Dendritic cell treated with granulocyte-macrophage colony-stimulating factor and Interleukin-4, amounts not matched to agents 40 ng/mL and 50 ng/mL, for 4 days (primary cell): Measurements from ENCODE around the gene ARMH4.

ENCODE experiments used
- H3K27ac Mint-ChIP-seq: one replicate; pipeline ENCODE4 v1.8.0; 2022; ENCODE audit warnings: mild to moderate bottlenecking, mixed read lengths
- H3K27me3 Mint-ChIP-seq: one replicate; pipeline ENCODE4 v1.8.0; 2022; ENCODE audit warnings: mild to moderate bottlenecking, mixed read lengths
- H3K36me3 Mint-ChIP-seq: one replicate; pipeline ENCODE4 v1.8.0; 2022; ENCODE audit warnings: low read depth, mixed read lengths
- H3K4me1 Mint-ChIP-seq: one replicate; pipeline ENCODE4 v1.8.0; 2022; ENCODE audit warnings: low read depth, mixed read lengths
- H3K4me3 Mint-ChIP-seq: one replicate; pipeline ENCODE4 v1.8.0; 2022; ENCODE audit warnings: mild to moderate bottlenecking, moderate library complexity, mixed read lengths
- H3K9me3 Mint-ChIP-seq: one replicate; pipeline ENCODE4 v1.8.0; 2022; ENCODE audit warnings: mixed read lengths
- intact Hi-C: fragments of 100-400 bp; cut with micrococcal nuclease; formaldehyde crosslinking; loops from one replicate; pipeline ENCODE4 v1.15.0; 2022

Gene ARMH4

DNA sequence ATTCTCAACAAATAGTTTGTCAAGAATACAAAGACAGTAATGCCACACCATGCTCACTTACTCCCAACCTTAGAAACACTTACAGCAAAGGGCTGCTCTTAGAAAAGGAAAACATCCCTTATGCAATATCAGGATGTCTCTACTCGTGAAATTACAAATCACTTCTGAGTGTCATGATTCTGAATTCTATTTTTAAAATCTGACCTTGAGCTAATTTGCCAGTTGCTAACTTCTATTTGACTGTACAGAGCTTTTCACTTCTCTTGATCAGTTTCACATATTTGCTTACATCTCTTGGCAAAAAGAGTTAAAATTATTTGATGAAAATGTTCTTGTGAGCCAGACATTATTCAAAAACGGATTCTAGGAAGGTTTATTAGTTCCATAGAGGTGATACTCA is 149.4 kb downstream of the ARMH4 start:
- intact Hi-C loops, result no loop called here
- Mint-ChIP-seq H3K9me3 (no peaks in the 10 kb centered on the region), H3K4me3 (no peak overlapping the region), H3K27me3 (no peaks in the 10 kb centered on the region), H3K4me1 (no peaks in the 10 kb centered on the region), H3K36me3 (no peaks in the 10 kb centered on the region), H3K27ac (no peak overlapping the region)

DNA sequence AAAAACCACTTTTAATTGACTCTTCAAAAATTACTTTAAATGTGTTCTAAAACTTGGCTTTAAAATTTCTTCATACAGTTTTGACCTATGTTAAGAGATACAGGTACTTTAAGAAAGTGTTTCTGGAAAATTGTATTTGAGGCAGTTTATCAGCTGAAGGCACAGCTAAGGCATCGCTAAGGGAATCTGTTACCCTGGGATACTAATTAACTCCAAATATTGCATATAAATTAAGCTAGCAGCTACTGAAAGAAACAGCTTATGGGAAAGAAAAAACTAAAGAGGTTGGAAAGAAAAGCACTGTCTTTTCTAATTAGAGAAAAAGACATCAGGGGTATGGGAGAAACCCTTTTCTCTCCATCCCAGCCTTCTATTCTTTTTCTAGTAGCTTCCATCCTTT is 152.0 kb downstream of the ARMH4 start:
- Mint-ChIP-seq H3K27ac (no peak overlapping the region), H3K27me3 (no peaks in the 10 kb centered on the region), H3K4me3 (no peak overlapping the region), H3K9me3 (no peaks in the 10 kb centered on the region), H3K4me1 (no peaks in the 10 kb centered on the region), H3K36me3 (no peaks in the 10 kb centered on the region)
- intact Hi-C loops, result no loop called here

DNA sequence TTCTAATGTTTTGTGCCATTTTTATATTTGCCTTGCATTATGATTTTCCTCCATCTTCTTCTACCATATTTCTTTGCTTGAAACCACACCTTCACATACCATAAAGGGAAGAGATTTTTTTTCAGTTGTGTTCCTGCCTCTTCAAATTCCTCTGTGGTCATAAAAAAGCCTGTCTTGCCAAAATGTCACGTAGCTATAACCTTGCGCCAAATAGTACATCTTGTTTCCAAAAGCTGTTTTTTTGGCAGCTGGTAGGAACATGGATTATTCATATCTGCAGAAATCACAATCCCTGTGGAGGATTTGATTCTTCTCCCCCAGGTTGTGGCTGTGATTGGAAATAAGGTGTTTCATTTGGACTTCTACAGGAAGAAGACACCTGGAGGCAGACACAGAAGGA is 152.5 kb downstream of the ARMH4 start:
- Mint-ChIP-seq H3K27ac (no peak overlapping the region), H3K27me3 (no peaks in the 10 kb centered on the region), H3K9me3 (no peaks in the 10 kb centered on the region), H3K4me1 (no peaks in the 10 kb centered on the region), H3K4me3 (no peak overlapping the region), H3K36me3 (no peaks in the 10 kb centered on the region)
- intact Hi-C loops, result no loop called here

DNA sequence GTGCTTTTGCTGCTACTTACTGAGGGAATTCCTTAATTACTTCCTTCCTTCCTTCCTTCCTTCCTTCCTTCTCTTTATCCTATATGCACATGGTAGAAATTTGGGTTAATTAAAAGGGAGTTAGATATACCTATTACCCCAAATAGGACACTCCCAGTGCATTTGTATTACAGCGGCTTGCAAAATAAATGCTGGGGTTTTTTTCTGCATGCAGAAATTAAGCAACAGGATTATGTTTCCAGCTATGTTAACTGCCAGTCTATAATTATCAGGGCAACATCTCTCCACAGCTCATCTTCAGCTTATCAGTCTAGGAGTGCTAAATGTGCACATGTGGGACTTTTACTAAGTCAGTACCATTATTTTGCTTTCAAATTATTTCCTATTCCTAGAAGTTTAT is 153.2 kb downstream of the ARMH4 start:
- Mint-ChIP-seq H3K4me1 (no peaks in the 10 kb centered on the region), H3K4me3 (no peak overlapping the region), H3K27me3 (no peaks in the 10 kb centered on the region), H3K9me3 (no peaks in the 10 kb centered on the region), H3K36me3 (no peaks in the 10 kb centered on the region), H3K27ac (no peak overlapping the region)
- intact Hi-C loops, result no loop called here

DNA sequence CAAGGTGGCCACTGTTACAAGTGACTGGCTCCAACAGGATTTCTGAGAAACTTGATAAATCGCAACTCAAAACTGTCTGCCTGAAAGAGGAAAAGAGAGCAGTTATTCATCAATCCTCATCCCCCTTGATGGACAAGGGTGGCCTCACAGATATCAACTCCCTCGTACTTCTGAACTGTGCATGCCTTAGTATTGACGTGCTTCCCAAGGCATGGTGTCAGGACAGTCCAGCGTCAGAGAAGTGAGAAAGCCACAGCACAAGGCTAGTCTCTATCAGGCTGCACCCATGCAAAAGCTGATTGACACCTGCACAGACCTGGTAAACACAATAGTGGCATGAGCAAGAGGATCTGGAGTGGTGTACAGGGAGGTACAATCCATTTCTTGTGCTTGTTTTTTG is 160.7 kb downstream of the ARMH4 start:
- no peaks in the 10 kb centered on the region for H3K4me1 Mint-ChIP-seq
- no peak overlapping the region for H3K4me3 Mint-ChIP-seq
- no peak overlapping the region for H3K27ac Mint-ChIP-seq
- H3K9me3 Mint-ChIP-seq, result no peaks in the 10 kb centered on the region
- no peaks in the 10 kb centered on the region for H3K36me3 Mint-ChIP-seq
- H3K27me3 Mint-ChIP-seq, result no peaks in the 10 kb centered on the region
- intact Hi-C loops, result no loop called here

DNA sequence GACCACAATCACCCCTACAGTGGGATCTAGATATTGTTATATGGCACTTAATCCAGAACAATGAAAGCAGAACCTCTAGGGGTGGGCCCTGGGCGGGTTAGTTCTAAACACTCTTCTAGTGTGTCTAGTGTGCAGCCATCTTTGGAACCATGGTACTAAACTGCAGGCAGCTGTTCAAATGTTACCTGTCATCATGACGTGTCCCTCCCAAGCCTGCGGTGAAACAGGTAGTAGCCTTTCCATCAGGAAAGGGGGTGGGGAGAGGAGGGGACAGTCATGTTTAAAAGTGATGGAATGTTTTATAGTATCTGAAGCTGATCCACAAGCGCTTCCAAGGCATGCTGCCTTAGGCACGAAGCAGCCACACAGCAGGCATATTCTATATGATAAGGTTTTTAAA is 163.6 kb downstream of the ARMH4 start:
- no peaks in the 10 kb centered on the region for H3K4me1 Mint-ChIP-seq
- no peaks in the 10 kb centered on the region for H3K36me3 Mint-ChIP-seq
- no peaks in the 10 kb centered on the region for H3K9me3 Mint-ChIP-seq
- intact Hi-C loops, result no loop called here
- H3K27ac Mint-ChIP-seq, result no peak overlapping the region
- no peaks in the 10 kb centered on the region for H3K27me3 Mint-ChIP-seq
- no peak overlapping the region for H3K4me3 Mint-ChIP-seq

DNA sequence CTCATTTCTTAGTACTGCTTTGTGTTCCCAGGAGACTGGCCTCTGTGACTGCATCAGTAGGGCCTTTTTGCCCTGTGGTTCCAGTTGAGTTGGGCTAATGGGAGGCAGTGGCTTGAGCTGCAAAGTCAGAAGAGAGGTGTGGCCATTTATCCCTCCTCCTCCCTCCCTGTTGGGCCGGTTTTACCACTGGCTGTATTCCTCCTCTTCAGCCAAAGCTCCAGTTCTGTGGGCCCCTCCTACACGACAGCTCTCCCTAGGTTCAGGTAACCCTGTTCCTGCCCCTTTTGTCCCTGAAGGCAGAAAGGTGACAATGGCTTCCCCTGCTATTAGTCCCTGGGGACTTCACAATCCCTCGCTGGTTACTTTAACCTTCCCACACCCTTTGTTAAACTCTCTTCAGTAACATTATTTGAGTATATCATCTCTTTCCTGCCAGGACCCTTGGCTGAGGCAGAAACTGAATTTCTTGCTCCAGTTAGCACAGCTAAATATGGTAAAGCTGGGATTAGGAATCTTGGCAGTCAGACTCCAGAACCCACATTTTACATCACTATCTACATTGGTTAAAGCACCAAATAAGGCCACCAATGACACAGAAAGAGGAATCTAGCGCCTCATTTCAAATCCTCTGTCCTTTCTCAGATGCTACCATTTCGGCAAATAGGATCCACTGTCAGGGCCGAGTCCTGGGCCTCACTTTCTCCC is 164.3 kb downstream of the ARMH4 start:
- H3K4me3 Mint-ChIP-seq, result no peak overlapping the region
- no peak overlapping the region for H3K27ac Mint-ChIP-seq
- intact Hi-C loops, result no loop called here
- no peaks in the 10 kb centered on the region for H3K36me3 Mint-ChIP-seq
- no peaks in the 10 kb centered on the region for H3K27me3 Mint-ChIP-seq
- H3K4me1 Mint-ChIP-seq, result no peaks in the 10 kb centered on the region
- no peaks in the 10 kb centered on the region for H3K9me3 Mint-ChIP-seq

DNA sequence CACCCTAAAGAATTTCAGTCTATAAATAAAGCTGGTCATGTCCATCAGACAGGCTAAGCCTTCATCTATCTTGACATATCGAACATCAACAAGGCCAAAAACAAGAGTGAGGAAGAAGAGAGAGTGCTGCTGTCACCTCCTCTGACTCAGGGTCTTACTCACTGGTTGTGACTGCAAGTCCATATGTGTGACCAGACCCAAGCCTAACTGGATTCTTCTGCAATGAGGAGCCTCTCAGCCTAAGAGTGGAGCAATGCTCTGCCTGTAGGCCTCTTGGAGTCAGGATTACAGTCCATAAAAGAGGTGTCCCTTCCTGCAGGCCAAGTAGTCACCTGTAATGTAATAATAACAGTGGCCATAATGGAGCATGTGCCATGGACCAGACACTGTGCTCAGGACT is 165.0 kb downstream of the ARMH4 start:
- Mint-ChIP-seq H3K9me3 (no peaks in the 10 kb centered on the region), H3K36me3 (no peaks in the 10 kb centered on the region), H3K27ac (no peak overlapping the region), H3K27me3 (no peaks in the 10 kb centered on the region), H3K4me1 (no peaks in the 10 kb centered on the region), H3K4me3 (no peak overlapping the region)
- intact Hi-C loops, result no loop called here

DNA sequence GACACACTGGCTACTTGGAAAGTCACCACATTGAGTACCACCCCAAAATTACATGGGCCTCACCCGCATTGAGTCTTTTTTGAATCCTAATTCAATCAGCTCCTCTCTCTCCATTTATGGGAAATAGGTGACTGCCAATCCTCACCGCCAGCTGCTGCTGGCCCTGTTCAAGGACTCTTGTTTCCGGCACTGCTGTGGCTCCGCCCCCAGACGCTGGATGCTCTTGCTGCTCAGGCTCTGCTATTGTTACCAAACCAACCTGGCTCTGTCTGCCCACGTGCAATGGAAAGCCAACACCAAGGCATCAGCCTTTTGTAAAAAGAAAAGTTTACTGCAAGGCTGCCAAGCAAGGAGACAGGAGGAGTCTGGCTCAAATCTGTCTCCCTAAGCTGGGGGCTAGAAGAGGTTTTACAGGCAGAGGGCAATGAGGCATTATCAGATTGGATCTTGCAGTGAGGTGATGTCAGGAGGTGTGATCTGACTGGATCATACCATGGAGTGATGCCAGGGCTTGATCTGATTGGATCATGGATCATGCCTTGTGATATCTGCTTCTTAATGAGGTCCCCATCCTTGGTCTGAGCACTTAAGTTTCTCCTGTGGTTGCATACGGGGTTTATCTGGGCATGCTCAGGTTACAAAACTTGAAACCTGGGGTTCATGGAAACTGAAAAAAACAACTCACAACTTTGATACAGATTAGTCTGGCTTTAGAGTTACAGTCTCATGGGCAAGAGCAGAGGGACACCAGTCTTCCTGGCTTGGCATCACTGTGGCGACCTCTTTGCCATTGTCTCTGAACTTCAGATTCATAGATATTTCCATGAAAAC is 169.0 kb downstream of the ARMH4 start:
- no peaks in the 10 kb centered on the region for H3K27me3 Mint-ChIP-seq

DNA sequence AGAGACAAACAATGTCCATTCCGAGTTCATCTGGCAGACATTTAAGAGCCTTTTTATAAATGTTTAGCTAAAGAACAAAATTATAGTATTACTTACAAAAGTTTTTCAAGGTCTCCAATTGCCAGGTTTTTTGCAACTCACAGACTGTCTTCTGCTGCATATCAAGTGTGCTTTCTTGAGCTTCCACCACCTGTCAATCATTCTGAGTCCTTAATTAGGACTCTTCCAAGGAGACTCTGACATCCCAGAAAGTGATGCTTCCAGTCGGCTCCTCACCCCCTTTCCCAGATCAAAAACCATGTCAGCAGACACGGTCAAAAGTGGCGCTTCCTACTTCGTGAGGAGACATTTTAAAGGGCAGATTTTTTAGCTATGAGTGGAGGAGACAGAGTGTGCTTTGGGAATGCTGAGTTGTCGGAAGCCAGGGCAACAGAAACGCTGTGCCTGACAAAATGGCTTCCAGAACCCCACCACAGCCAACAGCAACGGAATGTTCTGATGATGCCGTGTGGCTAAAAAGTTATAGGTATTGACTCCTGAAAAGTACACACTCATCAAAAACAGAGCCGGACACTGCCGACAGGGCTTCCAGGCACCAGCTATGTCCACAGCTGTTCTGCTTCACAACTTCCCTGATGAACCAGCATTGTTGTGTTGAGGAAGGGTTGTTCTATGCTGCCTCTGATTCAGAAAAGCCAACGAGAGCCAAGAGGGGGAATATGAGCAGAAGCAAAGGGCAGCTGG is 170.0 kb downstream of the ARMH4 start:
- intact Hi-C loops, result no loop called here
- H3K4me3 Mint-ChIP-seq, result no peak overlapping the region
- no peaks in the 10 kb centered on the region for H3K9me3 Mint-ChIP-seq
- H3K27me3 Mint-ChIP-seq, result no peaks in the 10 kb centered on the region
- H3K27ac Mint-ChIP-seq, result no peak overlapping the region
- H3K36me3 Mint-ChIP-seq, result no peaks in the 10 kb centered on the region
- H3K4me1 Mint-ChIP-seq, result no peaks in the 10 kb centered on the region

More for the DNA sequence above, 169.0 kb downstream of the ARMH4 start:
- Mint-ChIP-seq H3K9me3 (no peaks in the 10 kb centered on the region), H3K27ac (no peak overlapping the region), H3K4me1 (no peaks in the 10 kb centered on the region), H3K4me3 (no peak overlapping the region), H3K36me3 (no peaks in the 10 kb centered on the region)
- intact Hi-C loops, result no loop called here

DNA sequence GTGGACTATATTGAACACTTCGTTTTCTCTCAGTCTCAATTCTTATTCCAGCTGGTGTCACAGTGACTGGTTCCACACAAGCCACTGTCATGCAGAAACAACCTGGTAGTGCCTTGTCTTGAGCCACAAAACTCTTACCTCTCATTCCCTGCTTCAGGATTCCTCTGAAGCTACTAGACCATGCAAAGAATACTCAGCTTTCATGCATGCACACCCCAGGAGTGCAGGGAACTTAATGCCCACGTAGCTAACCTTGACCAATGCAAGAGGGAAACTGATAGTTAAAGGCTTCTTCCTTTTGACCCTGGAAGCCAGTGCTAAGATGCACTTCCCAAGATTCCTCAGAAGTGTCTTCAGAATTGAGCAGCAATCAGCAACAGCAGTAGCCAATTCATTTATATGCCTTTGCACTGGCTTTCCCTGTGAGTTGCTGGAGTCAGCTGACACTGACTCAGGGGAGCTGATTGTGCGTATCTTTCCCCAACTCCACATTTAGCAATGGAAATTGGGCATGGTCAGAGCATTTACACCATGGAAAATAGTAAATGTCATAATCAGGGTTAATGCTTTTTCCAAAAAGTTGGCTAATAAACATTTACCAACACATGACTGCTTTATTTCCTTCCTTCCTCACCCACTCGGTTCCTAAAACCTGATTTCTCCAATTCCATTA is 172.5 kb downstream of the ARMH4 start:
- Mint-ChIP-seq H3K27me3 (no peaks in the 10 kb centered on the region), H3K27ac (no peak overlapping the region), H3K9me3 (no peaks in the 10 kb centered on the region), H3K4me1 (no peaks in the 10 kb centered on the region), H3K36me3 (no peaks in the 10 kb centered on the region), H3K4me3 (no peak overlapping the region)
- intact Hi-C loops, result no loop called here

DNA sequence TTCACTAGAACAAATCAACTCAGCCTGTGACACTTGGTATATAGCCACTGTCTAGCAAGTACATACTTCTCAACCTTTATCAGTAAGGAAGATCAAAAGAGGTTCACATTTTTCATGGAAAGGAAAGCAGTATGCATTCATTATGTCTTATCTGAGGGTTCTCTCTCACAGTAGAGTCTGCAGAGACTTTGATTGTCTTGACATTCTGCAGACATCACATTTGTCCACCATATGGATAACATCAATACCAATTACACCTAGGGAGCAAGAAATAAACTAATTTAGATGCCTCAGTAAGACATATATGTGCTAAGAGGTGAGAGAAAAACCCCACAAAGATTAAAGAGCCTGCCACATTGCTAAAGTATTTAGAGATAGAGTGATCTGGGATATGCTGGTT is 175.3 kb downstream of the ARMH4 start:
- Mint-ChIP-seq H3K9me3 (no peaks in the 10 kb centered on the region), H3K27me3 (no peaks in the 10 kb centered on the region), H3K36me3 (no peaks in the 10 kb centered on the region), H3K4me3 (no peak overlapping the region), H3K4me1 (no peaks in the 10 kb centered on the region), H3K27ac (no peak overlapping the region)
- intact Hi-C loops, result no loop called here

DNA sequence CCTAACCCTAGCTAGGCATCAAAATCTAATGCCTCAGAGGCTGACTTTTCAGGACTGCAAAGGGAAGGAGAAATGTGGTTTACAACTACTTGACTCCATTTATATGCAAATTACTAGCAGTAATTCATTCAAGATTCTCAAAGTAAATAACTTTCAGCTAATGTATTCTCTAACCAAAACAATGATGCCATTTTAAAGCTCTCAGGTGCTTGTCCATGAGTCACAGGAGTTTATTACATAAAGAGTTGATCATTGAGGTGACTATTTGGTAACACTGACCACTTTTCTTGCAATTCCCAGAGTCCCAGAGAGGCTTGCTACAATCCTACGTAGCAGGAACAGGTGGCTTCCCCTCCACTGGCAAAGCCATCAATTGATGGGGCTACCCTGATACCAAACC is 177.1 kb downstream of the ARMH4 start:
- Mint-ChIP-seq H3K4me3 (no peak overlapping the region), H3K27ac (no peak overlapping the region), H3K4me1 (no peaks in the 10 kb centered on the region), H3K27me3 (no peaks in the 10 kb centered on the region), H3K36me3 (no peaks in the 10 kb centered on the region), H3K9me3 (no peaks in the 10 kb centered on the region)
- intact Hi-C loops, result no loop called here

DNA sequence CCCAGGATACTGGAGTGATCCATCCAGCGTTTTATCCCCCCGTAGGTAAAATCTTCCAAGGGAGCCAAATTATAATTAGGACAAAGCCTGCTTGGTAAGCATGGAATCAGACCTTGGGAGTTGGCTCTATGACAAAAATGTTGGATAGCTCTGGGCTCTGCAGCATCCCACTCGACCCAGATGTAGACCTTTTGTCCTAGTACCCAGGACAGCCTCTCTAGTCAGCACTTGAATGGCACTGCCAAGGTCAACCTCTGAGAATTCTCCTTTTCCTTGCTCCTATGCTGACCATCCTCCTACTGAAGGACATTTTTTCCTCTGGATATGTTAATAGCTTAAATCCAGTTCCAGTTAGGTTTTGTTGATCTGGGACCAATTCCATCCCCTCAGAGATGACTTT is 181.4 kb downstream of the ARMH4 start:
- no peak overlapping the region for H3K4me3 Mint-ChIP-seq
- no peaks in the 10 kb centered on the region for H3K9me3 Mint-ChIP-seq
- H3K27me3 Mint-ChIP-seq, result no peaks in the 10 kb centered on the region
- intact Hi-C loops, result no loop called here
- H3K36me3 Mint-ChIP-seq, result no peaks in the 10 kb centered on the region
- H3K4me1 Mint-ChIP-seq, result no peaks in the 10 kb centered on the region
- no peak overlapping the region for H3K27ac Mint-ChIP-seq
